HepG2 (cell line): ENCODE data around the gene ZSCAN1. TPM values are rescaled to one million over a fixed set of nuclear protein-coding genes. Genes with fewer than 3 reads are reported as not detected.
A peak's percentile ranks its signal among the peaks of the same experiment; 100 is the strongest.

ENCODE experiments used
- AHR ChIP-seq: IDR thresholded peaks from 2 replicates; pipeline ENCODE4 v1.6.1; 2018; ENCODE audit warnings: missing genetic modification reagents, missing compliant biosample characterization
- BRD4 ChIP-seq: sonication (generic); formaldehyde crosslinking; IDR thresholded peaks from 2 replicates; pipeline ENCODE4 v1.4.0; 2020; ENCODE audit warnings: missing genetic modification reagents
- DMAP1 ChIP-seq: IDR thresholded peaks from 2 replicates; pipeline ENCODE4 v1.6.1; 2016
- DR1 ChIP-seq: sonication (generic); formaldehyde crosslinking; IDR thresholded peaks from 2 replicates; pipeline ENCODE4 v1.8.0; 2021; ENCODE audit warnings: mild to moderate bottlenecking, missing genetic modification reagents, inconsistent platforms
- GPN1 ChIP-seq: sonication (generic); formaldehyde crosslinking; IDR thresholded peaks from 2 replicates; pipeline ENCODE4 v1.5.1; 2020; ENCODE audit warnings: missing genetic modification reagents, borderline replicate concordance
- HMG20B ChIP-seq: conservative IDR thresholded peaks from 2 replicates; pipeline ENCODE4 v1.6.1; 2016; ENCODE audit warnings: missing genetic modification reagents, missing compliant biosample characterization
- KIAA2018 ChIP-seq: sonication (generic); formaldehyde crosslinking; IDR thresholded peaks from 2 replicates; pipeline ENCODE4 v1.5.0; 2020; ENCODE audit warnings: mild to moderate bottlenecking, missing genetic modification reagents, borderline replicate concordance
- LCORL ChIP-seq, 2 experiments: fragments of 450-650 bp in 1 of 2; sonication (generic) in 1 of 2; formaldehyde crosslinking in 1 of 2; IDR thresholded peaks; 2 replicates each; pipeline versions ENCODE4 v1.5.0 to v1.6.1; 2017 to 2020; ENCODE audit warnings: antibody characterized with exemption in 1 of 2, missing genetic modification reagents in 1 of 2
- NFKB2 ChIP-seq: sonication (generic); formaldehyde crosslinking; IDR thresholded peaks from 2 replicates; pipeline ENCODE4 v1.4.0; 2020; ENCODE audit warnings: missing genetic modification reagents, borderline replicate concordance
- NR1H2 ChIP-seq: sonication (generic); formaldehyde crosslinking; IDR thresholded peaks from 2 replicates; pipeline ENCODE4 v1.8.1; 2022; ENCODE audit warnings: low read depth, missing genetic modification reagents, borderline replicate concordance
- SALL1 ChIP-seq: sonication (generic); formaldehyde crosslinking; IDR thresholded peaks from 2 replicates; pipeline ENCODE4 v1.8.0; 2022; ENCODE audit warnings: mild to moderate bottlenecking, missing genetic modification reagents
- SAP130 ChIP-seq: IDR thresholded peaks from 2 replicates; pipeline ENCODE4 v1.6.1; 2016; ENCODE audit warnings: low read depth
- TIGD3 ChIP-seq: sonication (generic); formaldehyde crosslinking; IDR thresholded peaks from 2 replicates; pipeline ENCODE4 v1.5.1; 2020; ENCODE audit warnings: mild to moderate bottlenecking, missing genetic modification reagents, borderline replicate concordance
- ZC3H4 ChIP-seq: sonication (generic); formaldehyde crosslinking; IDR thresholded peaks from 2 replicates; pipeline ENCODE4 v1.4.0; 2020; ENCODE audit warnings: missing genetic modification reagents, borderline replicate concordance
- ZMYM2 ChIP-seq: sonication (generic); formaldehyde crosslinking; IDR thresholded peaks from 2 replicates; pipeline ENCODE4 v1.8.0; 2022; ENCODE audit warnings: mild to moderate bottlenecking, missing genetic modification reagents
- ZNF12 ChIP-seq: sonication (generic); formaldehyde crosslinking; IDR thresholded peaks from 2 replicates; pipeline ENCODE4 v1.5.0; 2020; ENCODE audit warnings: missing genetic modification reagents
- ZNF282 ChIP-seq: fragments of 450-650 bp; IDR thresholded peaks from 2 replicates; pipeline ENCODE4 v1.6.1; 2018; ENCODE audit not compliant: partially characterized antibody
- ZNF468 ChIP-seq: sonication (generic); formaldehyde crosslinking; IDR thresholded peaks from 2 replicates; pipeline ENCODE4 v1.8.0; 2022; ENCODE audit warnings: mild to moderate bottlenecking, moderate library complexity, missing genetic modification reagents
- ZNF547 ChIP-seq: sonication (generic); formaldehyde crosslinking; IDR thresholded peaks from 2 replicates; pipeline ENCODE4 v1.5.1; 2020; ENCODE audit warnings: mild to moderate bottlenecking, missing genetic modification reagents
- ZNF672 ChIP-seq: sonication (generic); formaldehyde crosslinking; IDR thresholded peaks from 2 replicates; pipeline ENCODE4 v1.8.1; 2022; ENCODE audit warnings: missing genetic modification reagents
- ZNF83 ChIP-seq: sonication (generic); formaldehyde crosslinking; IDR thresholded peaks from 2 replicates; pipeline ENCODE4 v1.4.0; 2020; ENCODE audit warnings: missing genetic modification reagents, mild to moderate bottlenecking, borderline replicate concordance
- polyA plus RNA-seq, 8 experiments: library from polyadenylated mRNA; depleted of rRNA in 3 of 8; stranded (reverse) in 7 of 8; unstranded in 1 of 8; fragments of >200 nt; fragmentation: Illumina TruSeq in 4 of 8; extraction: Trizol in 4 of 8; gene quantifications; 2 replicates each; pipeline versions ENCODE4 v1.2.1 to v1.2.3, GENCODE V29; 2011 to 2016; ENCODE audit warnings: low read depth in 4 of 8, missing spikeins in 1 of 8, mixed read lengths in 1 of 8; ENCODE audit not compliant: insufficient read depth in 1 of 8
- total RNA-seq, 5 experiments: library from RNA; depleted of rRNA; stranded (reverse); fragments of >200 nt; fragmentation: Illumina TruSeq; extraction: Trizol; gene quantifications; 2 replicates each; pipeline ENCODE4 v1.2.3, GENCODE V29; 2016; ENCODE audit warnings: low read depth in 1 of 5
- TF ChIP-seq, protein P1 (sequence below): sonication (generic); formaldehyde crosslinking; IDR thresholded peaks from 2 replicates; pipeline ENCODE4 v1.4.0; 2020; ENCODE audit warnings: missing genetic modification reagents

ZSCAN1 gene
- total and polyA plus RNA-seq, 2 of the 13 experiments (the other 11 are each of a cell fraction or from before 2014, with no cell fraction given) = not detected

GRCh38 chr19:58038688-58039204 is 4.9 kb downstream of the ZSCAN1 start (continued):
- TF ChIP-seq KIAA2018 (CRISPR knock-in tag) (no peak), ZNF547 (CRISPR knock-in tag) (no peak), TIGD3 (CRISPR knock-in tag) (no peak), DR1 (no peak), GPN1 (no peak), ZNF468 (CRISPR knock-in tag) (no peak), ZNF12 (CRISPR knock-in tag) (no peak), AHR (CRISPR knock-in tag) (no peak), ZNF672 (CRISPR knock-in tag) (no peak), SALL1 (CRISPR knock-in tag) (peak; percentile 73), HMG20B (CRISPR knock-in tag) (no peak), LCORL (IDR thresholded peaks at IDR 0.05) (no peak), LCORL (CRISPR knock-in tag; IDR thresholded peaks at IDR 0.05) (peak; percentile 47; the same call in 1 of the 2 replicates), BRD4 (CRISPR knock-in tag) (no peak), ZC3H4 (CRISPR knock-in tag) (no peak), DMAP1 (no peak), ZNF83 (CRISPR knock-in tag) (no peak), NR1H2 (CRISPR knock-in tag) (no peak), NFKB2 (CRISPR knock-in tag) (no peak), ZNF282 (no peak), ZMYM2 (CRISPR knock-in tag) (no peak), SAP130 (CRISPR knock-in tag) (peak; percentile 37; the same call in 1 of the 2 replicates)
- TF ChIP-seq, protein P1, sequence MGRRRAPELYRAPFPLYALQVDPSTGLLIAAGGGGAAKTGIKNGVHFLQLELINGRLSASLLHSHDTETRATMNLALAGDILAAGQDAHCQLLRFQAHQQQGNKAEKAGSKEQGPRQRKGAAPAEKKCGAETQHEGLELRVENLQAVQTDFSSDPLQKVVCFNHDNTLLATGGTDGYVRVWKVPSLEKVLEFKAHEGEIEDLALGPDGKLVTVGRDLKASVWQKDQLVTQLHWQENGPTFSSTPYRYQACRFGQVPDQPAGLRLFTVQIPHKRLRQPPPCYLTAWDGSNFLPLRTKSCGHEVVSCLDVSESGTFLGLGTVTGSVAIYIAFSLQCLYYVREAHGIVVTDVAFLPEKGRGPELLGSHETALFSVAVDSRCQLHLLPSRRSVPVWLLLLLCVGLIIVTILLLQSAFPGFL (CRISPR knock-in tag) = no peak
